HG03175 (cell line): ENCODE data around the gene NPHP3.

Experiments used
- ATAC-seq: cut with Tn5 transposase; IDR thresholded peaks from one replicate; pipeline ENCODE4 v1.9.1; 2021; ENCODE audit warnings: mild to moderate bottlenecking, moderate library complexity; ENCODE audit not compliant: unreplicated experiment

The NPHP3 gene

GRCh38 chr3:132694991-132695390, 27.2 kb downstream of the NPHP3 start:
- ATAC-seq, result no peak

- ATAC-seq, result no peak
These were observed 32.2 kb downstream of the NPHP3 start for GRCh38 chr3:132690040-132690439.

GRCh38 chr3:132682201-132682600, 40.0 kb downstream of the NPHP3 start:
- no peak for ATAC-seq

GRCh38 chr3:132681421-132681820, 40.8 kb downstream of the NPHP3 start:
- no peak for ATAC-seq

- no peak for ATAC-seq
These were observed 42.3 kb downstream of the NPHP3 start for GRCh38 chr3:132679911-132680310.

- no peak for ATAC-seq
These were observed 46.8 kb downstream of the NPHP3 start for GRCh38 chr3:132675408-132675807.

- ATAC-seq, result no peak
These were observed 52.9 kb downstream of the NPHP3 start for GRCh38 chr3:132669256-132669777.

GRCh38 chr3:132665230-132665745, 56.9 kb downstream of the NPHP3 start:
- no peak for ATAC-seq

GRCh38 chr3:132662212-132662611, 60.0 kb downstream of the NPHP3 start:
- ATAC-seq, result no peak

- no peak for ATAC-seq
These were observed 61.1 kb downstream of the NPHP3 start for GRCh38 chr3:132661101-132661500.

- ATAC-seq, result no peak
These were observed 61.5 kb downstream of the NPHP3 start for GRCh38 chr3:132660811-132661070.

GRCh38 chr3:132660052-132660810, 62.0 kb downstream of the NPHP3 start, which contains the start of gene UBA5:
TSS of gene UBA5 (plus strand) at chr3:132660329. CDS start at chr3:132660538, 209 bp downstream.
- peak; percentile 73 for ATAC-seq

GRCh38 chr3:132659365-132660051, 62.7 kb downstream of the NPHP3 start, which contains the start of gene ACAD11:
TSS of gene ACAD11 (minus strand) at chr3:132659809. CDS start at chr3:132659751, 58 bp downstream.
- ATAC-seq, result peak; percentile 59

GRCh38 chr3:132659000-132659364, 63.2 kb downstream of the NPHP3 start:
- no peak for ATAC-seq

GRCh38 chr3:132657869-132658747, 64.1 kb downstream of the NPHP3 start:
- no peak for ATAC-seq

- ATAC-seq, result no peak
These were observed 66.7 kb downstream of the NPHP3 start for GRCh38 chr3:132655471-132655870.

- no peak for ATAC-seq
These were observed 67.5 kb downstream of the NPHP3 start for GRCh38 chr3:132654721-132655120.

GRCh38 chr3:132654190-132654589, 68.0 kb downstream of the NPHP3 start:
- ATAC-seq, result no peak

GRCh38 chr3:132652640-132653270, 69.5 kb downstream of the NPHP3 start:
- ATAC-seq, result no peak

GRCh38 chr3:132650153-132650552, 72.1 kb downstream of the NPHP3 start:
- no peak for ATAC-seq

GRCh38 chr3:132645058-132645457, 77.2 kb downstream of the NPHP3 start:
- no peak for ATAC-seq
